ENCODE measurements around the gene GNG7. TPM values are rescaled to one million over a fixed set of nuclear protein-coding genes. Genes with fewer than 3 reads are reported as not detected.
"Not testable (repeated sequence)": the region's sequence is repeated elsewhere in the genome, so short reads cannot be mapped to it uniquely, and the experiment has no call there.

GNG7 gene
- total and polyA plus RNA-seq, 8 donors, result 4.0 to 8.8 (median 6.0) TPM

- peaks cover 7 to 32% (median 16%) of the 10 kb centered on the region in 3 donors for H3K4me1 ChIP-seq
- no peaks in the 10 kb centered on the region for H3K27me3 ChIP-seq
- WGBS, 2 donors, result 58 to 64% methylated on average over 21 of the region's 21 CpGs
- H3K4me3 ChIP-seq, result peak overlapping the region in 1 of 4 donors; percentile 63
- H3K36me3 ChIP-seq, result no peaks in the 10 kb centered on the region
- ATAC-seq (no peak), DNase-seq (peak in 1 of 6 donors; percentile 41), FAIRE-seq (no peak)
- no peak overlapping the region for H3K27ac ChIP-seq
- H3K9me3 ChIP-seq, result no peaks in the 10 kb centered on the region
- no peak for TF ChIP-seq CTCF (IDR thresholded peaks at IDR 0.05)
- intact Hi-C loops (cut with DNase I), result no loop called here
These were observed 208.4 kb downstream of the GNG7 start for GRCh38 chr19:2494084-2494446.

- intact Hi-C loops (cut with DNase I); H3K4me3 ChIP-seq; DNase-seq; H3K27me3 ChIP-seq; H3K36me3 ChIP-seq; H3K27ac ChIP-seq; H3K9me3 ChIP-seq; ATAC-seq; FAIRE-seq: not testable (repeated sequence)
- peaks cover 7 to 32% (median 16%) of the 10 kb centered on the region in 3 donors for H3K4me1 ChIP-seq
- WGBS, 2 donors, result 85 to 87% methylated on average over 14 of the region's 14 CpGs
These were observed 209.0 kb downstream of the GNG7 start for GRCh38 chr19:2493448-2493847.

- no peak for TF ChIP-seq CTCF (IDR thresholded peaks at IDR 0.05)
- ATAC-seq (no peak), DNase-seq (no peak), FAIRE-seq (no peak)
- WGBS, 2 donors, result 86 to 90% methylated on average over 8 of the region's 8 CpGs
- intact Hi-C loops (cut with DNase I), result no loop called here
- H3K4me3 ChIP-seq, result no peak overlapping the region
- H3K27ac ChIP-seq, result no peak overlapping the region
- H3K9me3 ChIP-seq, result no peaks in the 10 kb centered on the region
- H3K27me3 ChIP-seq, result no peaks in the 10 kb centered on the region
- H3K4me1 ChIP-seq, result peaks cover 7 to 32% (median 16%) of the 10 kb centered on the region in 3 donors
- no peaks in the 10 kb centered on the region for H3K36me3 ChIP-seq
These were observed 209.6 kb downstream of the GNG7 start for GRCh38 chr19:2492870-2493269.

GRCh38 chr19:2491130-2491801 is 211.2 kb downstream of the GNG7 start:
- Histone ChIP-seq H3K36me3 (no peaks in the 10 kb centered on the region), H3K9me3 (no peaks in the 10 kb centered on the region), H3K4me3 (no peak overlapping the region), H3K27me3 (no peaks in the 10 kb centered on the region), H3K27ac (peak overlapping the region in 2 of 4 donors; percentile 15 to 42), H3K4me1 (peaks cover 7 to 32% (median 16%) of the 10 kb centered on the region in 3 donors)
- TF ChIP-seq CTCF (IDR thresholded peaks at IDR 0.05), result no peak
- FAIRE-seq, result no peak
- WGBS, 2 donors, result 12% methylated on average over 23 of the region's 23 CpGs
- intact Hi-C loops (cut with DNase I), result no loop called here
- DNase-seq, result peak; percentile 95 to 99 (median 97)
- ATAC-seq, result peak; percentile 59 to 75 (median 66)

- no peak overlapping the region for H3K4me3 ChIP-seq
- intact Hi-C loops (cut with DNase I), result no loop called here
- ATAC-seq, result no peak
- no peak for FAIRE-seq
- TF ChIP-seq CTCF (IDR thresholded peaks at IDR 0.05), result no peak
- DNase-seq, result no peak
- H3K27me3 ChIP-seq, result no peaks in the 10 kb centered on the region
- H3K9me3 ChIP-seq, result no peaks in the 10 kb centered on the region
- peaks cover 3 to 28% (median 13%) of the 10 kb centered on the region in 3 donors for H3K4me1 ChIP-seq
- peak overlapping the region in 2 of 4 donors; percentile 15 to 42 for H3K27ac ChIP-seq
- H3K36me3 ChIP-seq, result no peaks in the 10 kb centered on the region
- 54% methylated on average over 7 of the region's 7 CpGs for WGBS, 2 donors
These were observed 211.8 kb downstream of the GNG7 start for GRCh38 chr19:2490659-2491058.

All from pancreas (tissue), 10 donors.